HG03521 (cell line): Measurements from ENCODE around the gene TTLL11.

ENCODE experiments used
- ATAC-seq: cut with Tn5 transposase; IDR thresholded peaks from one replicate; pipeline ENCODE4 v1.9.1; 2021; ENCODE audit warnings: mild to moderate bottlenecking, moderate library complexity; ENCODE audit not compliant: unreplicated experiment

The TTLL11 gene

DNA sequence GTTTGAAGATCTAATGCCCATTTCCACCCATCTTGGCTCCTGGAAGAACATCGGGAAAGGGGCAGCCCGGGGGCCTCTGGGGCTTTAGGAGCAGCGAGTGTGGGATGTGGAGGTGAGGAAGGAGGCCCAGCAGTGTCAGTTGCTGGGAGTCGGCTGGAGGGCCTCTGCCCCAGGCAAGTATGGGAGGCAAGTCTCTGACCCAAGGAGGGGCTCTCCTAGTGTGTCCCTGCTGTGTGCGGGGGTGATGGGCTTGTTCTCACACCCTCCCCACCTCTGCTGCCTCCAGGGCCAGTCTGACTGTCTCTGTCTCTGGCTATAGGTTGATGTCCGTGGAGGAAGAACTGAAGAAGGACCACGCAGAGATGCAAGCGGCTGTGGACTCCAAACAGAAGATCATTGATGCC, 312.0 kb downstream of the TTLL11 start:
- ATAC-seq, result no peak

DNA sequence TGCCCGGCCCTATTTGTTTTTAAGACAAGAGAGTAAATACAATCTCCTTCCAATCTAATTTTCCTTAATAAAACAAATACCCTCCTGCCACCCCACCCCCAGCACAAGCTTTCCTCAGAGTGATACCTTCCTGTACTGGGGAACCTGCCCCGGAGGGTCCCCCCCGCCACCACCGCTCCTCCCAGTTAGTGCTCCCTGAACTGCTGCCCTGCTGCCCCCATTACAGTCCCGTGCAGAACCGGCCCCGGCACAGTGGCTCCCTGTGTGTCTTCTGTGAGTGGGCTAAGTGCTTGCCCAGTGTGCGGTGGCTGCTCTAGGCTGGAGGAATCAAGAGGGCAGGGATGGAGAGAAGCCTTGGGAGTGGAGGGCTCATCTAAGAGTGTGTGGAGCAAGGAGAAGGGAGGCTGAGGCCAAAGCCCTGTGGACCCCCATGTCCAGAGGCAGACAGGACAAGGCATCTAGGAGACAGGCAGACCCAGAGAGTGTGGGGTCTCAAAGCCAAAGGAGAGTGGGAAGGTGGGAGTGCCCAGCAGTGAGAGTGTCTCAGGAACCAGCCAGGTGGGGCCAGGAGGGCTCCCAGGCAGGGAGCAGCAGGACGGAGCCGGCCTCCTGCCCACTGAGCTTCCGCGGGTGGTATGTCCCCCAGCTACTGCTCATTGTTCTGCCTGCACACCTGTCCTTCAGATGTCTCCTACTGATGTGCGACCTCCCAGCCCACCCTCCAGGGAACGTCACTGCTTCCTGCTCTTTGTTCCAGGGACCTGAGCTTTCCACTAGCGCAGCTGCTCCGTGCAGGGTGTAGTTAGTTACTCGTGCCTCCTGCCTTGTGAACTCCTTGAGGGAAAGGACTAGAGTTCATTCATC, 312.7 kb downstream of the TTLL11 start:
- no peak for ATAC-seq

DNA sequence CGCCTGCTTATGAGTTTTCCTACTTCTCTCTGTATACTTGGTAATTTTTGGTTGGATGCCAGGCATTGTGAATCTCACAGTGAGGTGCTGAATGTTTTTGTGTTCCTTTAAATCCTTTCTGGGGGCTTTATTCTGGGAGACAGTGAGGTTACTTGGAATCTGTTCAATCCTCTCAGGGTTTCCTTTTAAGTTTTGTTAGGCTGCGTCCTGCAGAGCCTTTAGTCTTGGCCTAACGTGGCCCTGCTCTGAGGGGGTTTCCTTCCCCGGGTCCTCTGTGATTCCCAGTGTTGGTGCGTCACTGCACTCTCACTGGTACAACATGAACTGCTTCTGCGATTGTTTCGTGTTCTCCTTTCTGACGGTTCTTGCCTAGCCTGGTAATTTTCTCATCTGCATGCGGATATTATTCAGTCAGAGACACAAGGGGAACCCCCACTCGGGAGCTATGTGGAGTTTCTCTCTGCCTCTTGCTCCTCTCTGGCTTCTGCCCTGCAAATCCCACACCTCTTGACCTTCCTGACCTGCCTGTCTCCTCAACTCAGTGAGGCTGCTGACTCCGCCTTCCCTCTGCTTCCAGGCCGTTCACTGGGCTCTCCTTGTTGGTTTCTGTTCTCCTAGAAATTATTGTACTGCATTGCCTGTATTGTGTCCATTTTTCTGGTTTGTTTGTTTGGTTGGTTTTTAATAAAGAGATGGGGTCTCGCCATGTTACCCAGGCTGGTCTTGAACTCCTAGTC, 313.6 kb downstream of the TTLL11 start:
- ATAC-seq, result no peak

DNA sequence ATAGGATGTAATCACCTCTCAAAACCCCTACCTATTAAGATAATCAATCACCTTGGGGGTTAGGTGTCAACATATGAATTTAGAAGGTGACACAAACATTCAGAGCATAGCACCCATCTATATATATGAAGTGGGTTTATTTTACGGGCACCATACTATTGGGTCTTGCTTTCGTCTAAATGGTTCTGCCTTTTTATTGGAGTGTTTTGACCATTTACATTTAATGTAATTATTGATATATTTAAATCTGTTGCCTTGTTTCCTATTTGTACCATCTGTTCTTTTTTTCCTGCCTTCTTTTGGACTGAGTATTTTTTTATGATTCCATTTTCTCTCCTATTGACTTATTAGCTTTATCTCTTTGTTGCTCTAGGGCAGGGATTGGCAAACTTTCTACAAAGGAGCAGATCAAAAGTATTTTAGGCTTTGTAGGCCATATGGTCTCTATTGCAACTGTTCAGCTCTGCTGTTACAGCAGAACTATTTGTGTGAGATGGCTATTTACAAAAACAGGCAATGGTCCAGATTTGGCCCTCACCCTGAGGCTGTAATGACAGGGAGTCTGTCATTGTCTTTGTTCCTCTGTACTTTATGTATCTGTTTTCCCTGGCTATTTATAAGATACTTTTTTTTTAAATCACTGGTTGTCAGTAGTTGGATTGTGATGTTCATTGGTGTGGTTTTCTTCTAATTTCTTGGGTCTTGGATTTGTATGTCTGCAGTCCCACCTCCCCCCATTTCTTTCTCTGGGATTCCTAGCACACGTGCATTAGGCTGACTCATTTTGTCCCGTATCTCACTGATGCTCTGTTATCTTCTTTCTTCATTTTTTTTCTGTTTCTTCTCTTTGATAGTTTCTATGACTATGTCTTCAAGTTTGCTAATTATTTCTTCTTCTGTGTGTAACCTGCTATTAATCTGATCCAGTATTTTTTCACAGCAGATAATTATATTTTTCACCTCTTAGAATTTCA, 314.6 kb downstream of the TTLL11 start:
- no peak for ATAC-seq

DNA sequence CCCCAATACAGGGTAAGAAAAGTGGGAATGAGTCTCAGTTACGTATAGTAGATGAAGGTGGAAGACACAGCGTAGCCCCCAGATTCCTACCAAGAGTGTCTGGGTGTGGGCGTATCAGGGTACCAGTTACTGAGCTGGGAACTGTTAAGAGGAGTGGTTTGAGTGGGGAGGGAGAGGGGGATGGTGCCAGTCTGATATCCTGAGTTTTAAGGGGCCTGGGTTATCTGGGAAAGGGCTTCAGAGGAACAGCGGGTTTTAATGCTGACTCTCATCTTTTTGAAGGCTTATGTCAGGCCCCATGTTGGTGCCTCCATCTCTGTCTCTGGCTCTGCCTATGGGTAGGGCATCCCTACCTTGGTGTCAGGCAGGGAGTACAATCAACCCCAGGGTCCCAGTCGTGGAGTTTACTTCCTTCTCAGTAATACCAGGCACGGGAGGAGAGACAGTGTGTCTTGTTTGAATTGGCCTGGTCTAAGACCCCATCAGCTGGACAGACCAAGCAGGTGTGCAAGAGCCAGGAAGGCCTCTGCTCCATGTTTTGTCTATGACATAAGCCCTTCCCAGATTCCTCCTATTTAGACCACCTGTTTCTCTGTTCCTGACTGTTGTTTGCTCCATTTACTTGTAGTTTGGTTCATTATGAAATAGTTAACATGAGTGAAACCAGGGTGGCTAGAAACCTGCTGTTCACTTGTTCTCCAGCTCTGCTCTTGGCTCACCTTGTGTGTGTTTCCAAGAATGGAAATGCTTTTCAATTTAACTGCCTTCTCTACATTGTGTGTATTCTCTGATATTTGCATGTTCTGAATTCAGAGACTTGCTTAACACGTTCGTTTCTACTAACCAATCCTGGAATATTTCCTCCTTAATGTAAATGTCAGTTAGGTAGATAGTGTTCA, 316.1 kb downstream of the TTLL11 start:
- no peak for ATAC-seq

DNA sequence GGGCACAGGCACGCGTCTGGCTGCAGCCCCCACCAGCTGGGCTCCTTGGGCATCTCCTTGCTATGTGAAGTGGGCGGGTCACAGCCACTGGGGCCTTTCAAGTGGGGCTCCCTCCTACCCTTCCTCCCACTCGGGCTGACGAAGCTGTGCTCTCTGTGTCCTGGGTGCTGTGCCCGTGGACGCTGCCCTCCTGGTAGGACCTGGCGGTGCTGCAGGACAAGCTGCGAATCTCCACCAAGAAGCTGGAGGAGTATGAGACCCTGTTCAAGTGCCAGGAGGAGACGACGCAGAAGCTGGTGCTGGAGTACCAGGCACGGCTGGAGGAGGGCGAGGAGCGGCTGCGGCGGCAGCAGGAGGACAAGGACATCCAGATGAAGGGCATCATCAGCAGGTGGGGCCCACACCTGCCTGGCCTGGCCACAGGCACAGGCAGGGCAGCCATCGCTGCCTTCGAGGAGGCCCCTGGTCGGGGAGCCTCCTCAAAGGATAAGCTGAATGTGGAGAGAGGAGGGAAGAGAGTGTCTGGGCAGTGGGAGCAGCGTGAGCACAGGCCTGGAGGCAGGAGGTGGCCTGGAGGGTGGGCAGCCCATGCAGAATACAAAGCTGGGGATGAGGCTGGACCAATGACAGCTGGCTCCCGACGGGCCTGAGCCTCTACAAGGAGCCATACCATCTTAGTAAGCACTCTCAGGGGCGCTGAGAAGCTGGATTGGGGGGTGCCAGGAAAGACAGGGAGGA, 316.9 kb downstream of the TTLL11 start:
- ATAC-seq, result no peak

DNA sequence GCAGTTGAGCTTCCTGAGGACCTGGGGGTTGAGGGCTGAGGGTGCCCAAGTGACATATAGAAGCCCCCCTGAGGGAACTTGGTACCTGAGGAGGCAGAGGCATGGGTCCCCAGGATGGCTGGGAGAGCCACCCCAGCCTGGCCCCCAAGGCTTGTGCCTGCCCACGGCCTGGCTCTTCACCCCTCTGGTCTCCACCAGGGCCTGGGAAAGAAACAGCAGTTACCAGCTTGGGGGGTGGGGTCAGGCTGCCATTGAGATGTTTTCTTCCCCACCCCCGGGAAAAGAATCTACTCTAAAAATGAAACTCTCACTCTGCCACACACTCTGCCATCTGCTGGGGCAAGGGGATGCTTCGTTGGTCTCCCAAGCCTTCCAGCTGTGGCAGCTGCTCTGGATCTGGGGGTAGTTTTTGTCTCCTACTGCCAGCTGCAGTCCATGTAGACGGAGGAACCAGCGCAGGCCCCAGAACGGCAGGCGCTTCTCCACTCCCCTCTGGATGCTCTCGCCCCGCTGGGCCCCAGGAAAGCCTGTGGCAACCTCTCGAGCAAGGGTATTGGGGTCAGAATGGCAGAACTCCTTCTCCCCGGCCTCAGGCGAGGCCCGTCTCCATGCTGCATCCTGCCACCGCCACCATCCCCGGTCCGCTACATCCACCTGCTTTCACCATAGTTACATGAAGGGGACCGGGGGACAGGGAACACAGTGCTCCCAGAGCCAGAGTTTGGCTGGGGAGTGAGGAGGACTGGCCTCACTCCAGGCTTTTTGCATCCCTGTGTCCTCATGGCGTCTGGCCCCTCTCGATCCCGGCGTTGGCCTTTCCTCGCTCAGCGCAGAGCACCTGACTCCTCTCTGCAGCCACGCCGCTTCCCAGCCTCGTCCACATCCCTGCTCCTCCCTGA, 318.1 kb downstream of the TTLL11 start:
- ATAC-seq, result no peak

DNA sequence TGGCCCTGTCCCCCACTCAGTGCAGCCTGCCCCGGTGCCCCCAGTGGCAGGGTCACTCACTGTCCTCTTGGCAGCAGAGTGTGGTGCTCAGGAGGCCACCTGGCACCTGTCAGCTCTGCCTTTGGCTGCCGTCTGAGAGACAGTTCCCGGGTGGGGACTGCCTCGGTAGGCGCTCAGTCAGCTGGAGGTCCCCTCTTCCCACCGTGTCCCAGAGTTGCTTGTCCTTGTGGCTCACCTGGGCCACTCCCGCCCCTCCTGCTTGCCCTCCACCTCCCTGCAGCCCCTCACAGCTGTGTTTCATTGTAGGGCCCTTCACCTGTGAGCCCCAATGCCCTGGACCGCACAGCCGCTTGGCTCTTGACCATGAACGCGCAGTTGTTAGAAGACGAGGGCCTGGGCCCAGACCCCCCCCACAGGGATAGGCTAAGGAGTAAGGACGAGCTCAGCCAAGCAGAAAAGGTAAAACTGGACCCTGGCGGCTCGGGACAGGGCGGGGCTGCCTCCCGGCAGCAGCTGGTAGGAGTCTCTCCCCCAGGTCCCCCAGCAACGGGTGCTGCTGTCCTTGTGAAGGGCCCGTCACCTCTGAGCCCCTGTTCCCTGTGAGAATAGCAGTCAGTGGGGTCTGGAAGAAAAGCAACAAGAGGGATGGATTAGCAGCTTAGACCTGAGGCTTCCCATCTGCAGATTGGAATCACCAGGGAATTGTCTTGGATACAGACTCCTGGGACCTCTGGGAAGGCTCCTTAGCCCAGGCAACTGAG, 319.0 kb downstream of the TTLL11 start:
- no peak for ATAC-seq

DNA sequence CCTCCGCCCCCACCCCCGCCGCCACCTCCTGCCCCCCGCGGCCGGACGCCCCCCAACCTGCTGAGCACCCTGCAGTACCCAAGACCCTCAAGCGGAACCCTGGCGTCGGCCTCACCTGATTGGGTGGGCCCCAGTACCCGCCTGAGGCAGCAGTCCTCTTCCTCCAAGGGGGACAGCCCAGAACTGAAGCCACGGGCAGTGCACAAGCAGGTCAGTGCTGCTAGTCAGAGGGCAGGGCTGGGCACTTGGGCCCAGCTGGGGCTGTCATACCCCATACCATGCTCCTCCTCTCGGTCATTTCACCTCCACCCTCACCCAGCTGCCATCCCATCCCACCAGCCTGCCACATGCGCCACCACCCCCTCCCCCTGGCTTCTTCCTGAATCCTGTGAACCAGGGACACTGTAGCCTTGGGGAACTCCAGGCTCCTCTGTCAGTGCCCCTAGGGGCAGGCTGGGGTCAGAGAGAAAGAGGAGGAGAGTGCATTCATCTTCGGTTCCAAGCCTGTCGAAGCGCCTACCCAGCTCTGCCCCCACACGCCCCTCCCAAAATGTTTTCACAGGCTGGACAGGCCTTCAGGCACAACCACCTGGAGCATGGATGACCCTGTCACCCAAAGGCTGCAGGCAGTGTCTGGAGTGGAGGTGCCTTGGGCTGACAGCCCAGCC, 319.7 kb downstream of the TTLL11 start:
- ATAC-seq, result no peak

DNA sequence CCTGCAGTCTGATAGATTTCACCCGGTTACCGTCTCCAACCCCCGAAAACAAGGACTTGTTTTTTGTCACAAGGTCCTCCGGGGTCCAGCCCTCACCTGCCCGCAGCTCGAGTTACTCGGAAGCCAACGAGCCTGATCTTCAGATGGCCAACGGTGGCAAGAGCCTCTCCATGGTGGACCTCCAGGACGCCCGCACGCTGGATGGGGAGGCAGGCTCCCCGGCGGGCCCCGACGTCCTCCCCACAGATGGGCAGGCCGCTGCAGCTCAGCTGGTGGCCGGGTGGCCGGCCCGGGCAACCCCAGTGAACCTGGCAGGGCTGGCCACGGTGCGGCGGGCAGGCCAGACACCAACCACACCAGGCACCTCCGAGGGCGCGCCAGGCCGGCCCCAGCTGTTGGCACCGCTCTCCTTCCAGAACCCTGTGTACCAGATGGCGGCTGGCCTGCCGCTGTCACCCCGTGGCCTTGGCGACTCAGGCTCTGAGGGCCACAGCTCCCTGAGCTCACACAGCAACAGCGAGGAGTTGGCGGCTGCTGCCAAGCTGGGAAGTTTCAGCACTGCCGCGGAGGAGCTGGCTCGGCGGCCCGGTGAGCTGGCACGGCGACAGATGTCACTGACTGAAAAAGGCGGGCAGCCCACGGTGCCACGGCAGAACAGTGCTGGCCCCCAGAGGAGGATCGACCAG, 320.4 kb downstream of the TTLL11 start:
- ATAC-seq, result no peak
